ENCODE measurements around the gene RASSF6.

GRCh38 chr4:73614311-73614867 lies 5.8 kb downstream of the RASSF6 start:
- no peak for TF ChIP-seq CTCF (conservative IDR thresholded peaks at IDR 0.05 in 1 of 2, IDR thresholded peaks at IDR 0.05 in 1 of 2; ENCODE audit: low read depth in 1 of 2, low read length in 2 of 2)
- TF ChIP-seq EZH2 (IDR thresholded peaks at IDR 0.05; ENCODE audit: low read length, missing control alignments) = no peak
